Prostate gland (tissue), 2 donors: ENCODE measurements around the gene NCAM2.

ENCODE experiments used
- CTCF ChIP-seq, 4 experiments: fragments of 200-600 bp in 2 of 4; fragments of 450-650 bp in 2 of 4; sonication (generic) in 2 of 4; IDR thresholded peaks; 1 replicate in 3 of 4; 2 replicates in 1 of 4; pipeline ENCODE4 v1.5.1; 2016 to 2019; ENCODE audit warnings: antibody characterized with exemption in 4 of 4, mild to moderate bottlenecking in 2 of 4, moderate library complexity in 2 of 4
- POLR2AphosphoS5 ChIP-seq: sonication (generic); formaldehyde crosslinking; IDR thresholded peaks from one replicate; pipeline ENCODE4 v1.6.1; 2017; ENCODE audit warnings: antibody characterized with exemption

GRCh38 chr21:21057349-21058062 is 59.3 kb downstream of the NCAM2 start:
- TF ChIP-seq CTCF (IDR thresholded peaks at IDR 0.05) (no peak), POLR2AphosphoS5 (no peak)
